Adrenal gland (tissue), 5 donors: ENCODE results near the gene TCEA2.

Experiments used
- POLR2A ChIP-seq, 2 donors: fragments of 450-650 bp; IDR thresholded peaks; one replicate each; pipeline ENCODE4 v1.6.1; 2017; ENCODE audit warnings: antibody characterized with exemption in 2 of 2, mild to moderate bottlenecking in 2 of 2, moderate library complexity in 1 of 2
- TF ChIP-seq, protein P1 (sequence below), 6 experiments: fragments of 450-650 bp in 4 of 6; fragments of 200-600 bp in 2 of 6; sonication (generic) in 1 of 6; IDR thresholded peaks; 1 replicate in 5 of 6; 2 replicates in 1 of 6; pipeline versions ENCODE4 v1.5.1 to v1.8.0; 2016 to 2021; ENCODE audit warnings: antibody characterized with exemption in 6 of 6, mild to moderate bottlenecking in 2 of 6, moderate library complexity in 1 of 6
- donor health status: DM: no; HTN: no; CAD: no.

DNA sequence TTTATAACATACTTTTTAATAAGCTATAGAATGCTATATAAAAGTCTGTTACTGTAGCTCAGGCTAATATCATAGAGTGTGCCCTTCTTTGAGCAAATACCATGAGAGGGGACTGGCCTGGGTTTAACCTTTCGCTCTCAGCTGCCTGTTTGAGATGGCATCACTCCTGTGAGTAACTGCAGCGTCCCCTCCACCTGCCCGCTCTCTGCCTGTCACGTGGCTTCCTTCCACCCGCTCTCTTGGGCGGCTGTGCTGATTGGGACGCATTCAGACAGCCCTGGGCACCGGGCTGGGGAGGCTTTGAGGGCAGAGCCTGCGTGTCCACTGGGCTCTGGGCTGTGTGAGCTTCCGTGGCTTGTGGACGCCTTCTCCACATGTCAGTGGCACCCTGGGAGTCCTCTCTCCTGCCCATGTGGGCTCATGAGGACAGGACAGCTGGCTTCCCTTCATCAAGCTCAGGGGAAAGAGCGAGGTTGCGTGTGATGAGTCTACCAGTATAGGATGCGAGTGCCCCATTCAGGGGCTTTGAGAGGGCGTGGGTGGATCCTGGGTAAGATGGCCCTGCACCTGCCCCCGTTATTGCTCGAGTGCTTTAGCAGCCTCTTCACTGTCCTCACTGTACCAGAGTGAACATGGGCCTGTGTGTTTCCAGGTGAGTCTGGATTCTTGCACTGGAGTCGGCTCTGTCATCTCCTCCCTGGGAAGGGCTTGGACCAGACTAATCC lies 37.7 kb upstream of the TCEA2 start:
- TF ChIP-seq, protein P1, sequence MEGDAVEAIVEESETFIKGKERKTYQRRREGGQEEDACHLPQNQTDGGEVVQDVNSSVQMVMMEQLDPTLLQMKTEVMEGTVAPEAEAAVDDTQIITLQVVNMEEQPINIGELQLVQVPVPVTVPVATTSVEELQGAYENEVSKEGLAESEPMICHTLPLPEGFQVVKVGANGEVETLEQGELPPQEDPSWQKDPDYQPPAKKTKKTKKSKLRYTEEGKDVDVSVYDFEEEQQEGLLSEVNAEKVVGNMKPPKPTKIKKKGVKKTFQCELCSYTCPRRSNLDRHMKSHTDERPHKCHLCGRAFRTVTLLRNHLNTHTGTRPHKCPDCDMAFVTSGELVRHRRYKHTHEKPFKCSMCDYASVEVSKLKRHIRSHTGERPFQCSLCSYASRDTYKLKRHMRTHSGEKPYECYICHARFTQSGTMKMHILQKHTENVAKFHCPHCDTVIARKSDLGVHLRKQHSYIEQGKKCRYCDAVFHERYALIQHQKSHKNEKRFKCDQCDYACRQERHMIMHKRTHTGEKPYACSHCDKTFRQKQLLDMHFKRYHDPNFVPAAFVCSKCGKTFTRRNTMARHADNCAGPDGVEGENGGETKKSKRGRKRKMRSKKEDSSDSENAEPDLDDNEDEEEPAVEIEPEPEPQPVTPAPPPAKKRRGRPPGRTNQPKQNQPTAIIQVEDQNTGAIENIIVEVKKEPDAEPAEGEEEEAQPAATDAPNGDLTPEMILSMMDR (IDR thresholded peaks at IDR 0.05) = no peak
- TF ChIP-seq POLR2A (IDR thresholded peaks at IDR 0.05) = no peak
